K562 (cell line): ENCODE measurements around the gene MYBPHL. TPM values are rescaled to one million over a fixed set of nuclear protein-coding genes. Genes with fewer than 3 reads are reported as not detected.

ENCODE experiments used
- ASH1L ChIP-seq: fragments of 450-650 bp; IDR thresholded peaks from 2 replicates; pipeline ENCODE4 v1.6.1; 2018; ENCODE audit warnings: borderline replicate concordance, mild to moderate bottlenecking, low read depth; ENCODE audit not compliant: partially characterized antibody
- CBX3 ChIP-seq, 2 experiments: IDR thresholded peaks; 1 replicate in 1 of 2; 2 replicates in 1 of 2; pipeline ENCODE4 v1.6.1; 2012; ENCODE audit warnings: inconsistent platforms in 2 of 2, low read length in 2 of 2, borderline replicate concordance in 1 of 2, control low read depth in 1 of 2
- CHD4 ChIP-seq: fragments of 200-600 bp; sonication (generic); IDR thresholded peaks from 3 replicates; pipeline ENCODE4 v1.6.1; 2012; ENCODE audit warnings: low read depth, mild to moderate bottlenecking, mixed read lengths, low read length, inconsistent platforms; ENCODE audit not compliant: insufficient read depth, insufficient replicate concordance, poor library complexity, severe bottlenecking
- DACH1 ChIP-seq: fragments of 450-650 bp; IDR thresholded peaks from 2 replicates; pipeline ENCODE4 v1.6.1; 2018; ENCODE audit not compliant: partially characterized antibody
- EZH2 ChIP-seq: IDR thresholded peaks from 2 replicates; pipeline ENCODE4 v1.6.1; 2012; ENCODE audit warnings: low read depth, mild to moderate bottlenecking, inconsistent platforms, low read length, borderline replicate concordance
- HDAC3 ChIP-seq: fragments of 450-650 bp; IDR thresholded peaks from 2 replicates; pipeline ENCODE4 v1.6.1; 2018; ENCODE audit warnings: borderline replicate concordance, mild to moderate bottlenecking, moderate library complexity; ENCODE audit not compliant: partially characterized antibody
- MAZ ChIP-seq, 2 experiments: fragments of 450-650 bp in 1 of 2; sonication (generic) in 1 of 2; formaldehyde crosslinking; IDR thresholded peaks in 1 of 2; conservative IDR thresholded peaks in 1 of 2; 2 replicates each; pipeline versions ENCODE4 v1.4.0 to v1.5.0; 2020; ENCODE audit warnings: mild to moderate bottlenecking in 1 of 2, missing genetic modification reagents in 1 of 2
- MYNN ChIP-seq, 2 experiments: sonication (generic); formaldehyde crosslinking in 1 of 2; IDR thresholded peaks; 2 replicates each; pipeline versions ENCODE4 v1.5.0 to v1.6.1; 2016 to 2020; ENCODE audit warnings: antibody characterized with exemption in 1 of 2, missing genetic modification reagents in 1 of 2
- NR2C2 ChIP-seq, 2 experiments: fragments of 200-800 bp in 1 of 2; sonication (Bioruptor generic) in 1 of 2; sonication (generic) in 1 of 2; formaldehyde crosslinking in 1 of 2; IDR thresholded peaks; 2 replicates each; pipeline versions ENCODE4 v1.6.1 to v1.8.0; 2016 to 2022; ENCODE audit warnings: mild to moderate bottlenecking in 1 of 2, missing compliant biosample characterization in 1 of 2, missing genetic modification characterization in 1 of 2, missing genetic modification reagents in 1 of 2
- PCBP1 ChIP-seq: fragments of 200-400 bp; formaldehyde crosslinking; IDR thresholded peaks from 2 replicates; pipeline ENCODE4 v1.6.1; 2018; ENCODE audit warnings: mild to moderate bottlenecking, low read depth, low read length; ENCODE audit not compliant: poor library complexity, severe bottlenecking
- RAD51 ChIP-seq: fragments of 450-650 bp; IDR thresholded peaks from 2 replicates; pipeline ENCODE4 v1.7.1; 2016; ENCODE audit warnings: low read depth, mild to moderate bottlenecking, borderline replicate concordance
- RBM39 ChIP-seq: fragments of 200-400 bp; formaldehyde crosslinking; optimal IDR thresholded peaks from 2 replicates; pipeline ENCODE3; 2018; ENCODE audit warnings: low read depth, low read length
- SMAD4 ChIP-seq: fragments of 250-450 bp; sonication (Bioruptor Pico); conservative IDR thresholded peaks from 2 replicates; pipeline ENCODE4 v1.8.0; 2021; ENCODE audit warnings: inconsistent platforms, mild to moderate bottlenecking, moderate library complexity
- STAG1 ChIP-seq: sonication (generic); formaldehyde crosslinking; IDR thresholded peaks from 2 replicates; pipeline ENCODE4 v1.5.0; 2020; ENCODE audit warnings: missing genetic modification reagents, borderline replicate concordance
- TCF7L2 ChIP-seq: fragments of 150-350 bp; IDR thresholded peaks from 2 replicates; pipeline ENCODE4 v1.6.1; 2016; ENCODE audit warnings: low read depth, mild to moderate bottlenecking, low read length, moderate library complexity
- ZEB2 ChIP-seq: fragments of 450-650 bp; IDR thresholded peaks from 2 replicates; pipeline ENCODE4 v1.6.1; 2016
- ZKSCAN1 ChIP-seq: fragments of 150-350 bp; IDR thresholded peaks from 2 replicates; pipeline ENCODE4 v1.6.1; 2016; ENCODE audit warnings: low read depth, low read length
- polyA plus RNA-seq, 8 experiments: library from polyadenylated mRNA; depleted of rRNA in 4 of 8; stranded (reverse) in 5 of 8; unstranded in 3 of 8; fragments of >200 nt; fragmentation: Nextera tagmentation in 2 of 8; fragmentation: Illumina TruSeq in 1 of 8; extraction: Ambion mirVana in 2 of 8; extraction: Trizol in 1 of 8; gene quantifications; 2 replicates each; pipeline versions ENCODE4 v1.2.1 to v1.2.3, GENCODE V29; 2011 to 2014; ENCODE audit warnings: inconsistent platforms in 1 of 8, missing spikeins in 1 of 8
- total RNA-seq, 7 experiments: library from RNA; depleted of rRNA in 6 of 7; stranded (reverse); fragments of >200 nt in 6 of 7; fragmentation: Illumina TruSeq in 2 of 7; extraction: Trizol in 2 of 7; gene quantifications; 2 replicates each; pipeline versions ENCODE4 v1.2.1 to v1.2.3, GENCODE V29; 2011 to 2021; ENCODE audit warnings: low replicate concordance in 1 of 7
- TF ChIP-seq, protein P1 (sequence below): fragments of 250-450 bp; sonication (Bioruptor Pico); IDR thresholded peaks from 2 replicates; pipeline ENCODE4 v1.5.0; 2022; ENCODE audit warnings: mild to moderate bottlenecking
- TF ChIP-seq, protein P2 (sequence below), 2 experiments: fragments of 450-650 bp in 1 of 2; sonication (generic) in 1 of 2; formaldehyde crosslinking; conservative IDR thresholded peaks; 2 replicates each; pipeline versions ENCODE4 v1.4.0 to v1.8.1; 2020 to 2022; ENCODE audit warnings: mild to moderate bottlenecking in 1 of 2, missing genetic modification reagents in 1 of 2
- TF ChIP-seq, protein P3 (sequence below): sonication (generic); formaldehyde crosslinking; IDR thresholded peaks from 2 replicates; pipeline ENCODE4 v1.8.0; 2022; ENCODE audit warnings: missing genetic modification reagents, mild to moderate bottlenecking, borderline replicate concordance

Gene MYBPHL
- total and polyA plus RNA-seq, 9 of the 15 experiments (the other 6 are each of a cell fraction or from before 2014, with no cell fraction given), result 0.20 to 1.9 (median 0.33) TPM

- TF ChIP-seq RBM39 (no peak), SMAD4 (CRISPR knock-in tag) (peak; percentile 74), NR2C2 (CRISPR knock-in tag; IDR thresholded peaks at IDR 0.05) (peak; percentile 89), NR2C2 (tag; IDR thresholded peaks at IDR 0.05) (no peak), PCBP1 (peak; percentile 11), ASH1L (no peak), DACH1 (peak; percentile 72), EZH2 (no peak), RAD51 (no peak; the same call in 1 of the 2 replicates), ZEB2 (0 out of 2 replicates have a peak, but pooled peaks have one; percentile 36), HDAC3 (no peak), MAZ (CRISPR knock-in tag; conservative IDR thresholded peaks at IDR 0.05 in 1 of 2, IDR thresholded peaks at IDR 0.05 in 1 of 2) (peak in 1 of 2 experiments; percentile 91; a peak in 2 of 4 replicates), CBX3 (IDR thresholded peaks at IDR 0.05; ENCODE audit: borderline replicate concordance in 1 of 2, low read length in 2 of 2) (peak in 1 of 2 experiments; percentile 84; a peak in 2 of 3 replicates), ZKSCAN1 (peak; percentile 68), TCF7L2 (peak; percentile 24; the same call in 1 of the 2 replicates), MYNN (IDR thresholded peaks at IDR 0.05) (peak; percentile 90), MYNN (CRISPR knock-in tag; IDR thresholded peaks at IDR 0.05) (no peak), CHD4 (no peak), STAG1 (CRISPR knock-in tag) (peak; percentile 98)
- TF ChIP-seq, protein P1, sequence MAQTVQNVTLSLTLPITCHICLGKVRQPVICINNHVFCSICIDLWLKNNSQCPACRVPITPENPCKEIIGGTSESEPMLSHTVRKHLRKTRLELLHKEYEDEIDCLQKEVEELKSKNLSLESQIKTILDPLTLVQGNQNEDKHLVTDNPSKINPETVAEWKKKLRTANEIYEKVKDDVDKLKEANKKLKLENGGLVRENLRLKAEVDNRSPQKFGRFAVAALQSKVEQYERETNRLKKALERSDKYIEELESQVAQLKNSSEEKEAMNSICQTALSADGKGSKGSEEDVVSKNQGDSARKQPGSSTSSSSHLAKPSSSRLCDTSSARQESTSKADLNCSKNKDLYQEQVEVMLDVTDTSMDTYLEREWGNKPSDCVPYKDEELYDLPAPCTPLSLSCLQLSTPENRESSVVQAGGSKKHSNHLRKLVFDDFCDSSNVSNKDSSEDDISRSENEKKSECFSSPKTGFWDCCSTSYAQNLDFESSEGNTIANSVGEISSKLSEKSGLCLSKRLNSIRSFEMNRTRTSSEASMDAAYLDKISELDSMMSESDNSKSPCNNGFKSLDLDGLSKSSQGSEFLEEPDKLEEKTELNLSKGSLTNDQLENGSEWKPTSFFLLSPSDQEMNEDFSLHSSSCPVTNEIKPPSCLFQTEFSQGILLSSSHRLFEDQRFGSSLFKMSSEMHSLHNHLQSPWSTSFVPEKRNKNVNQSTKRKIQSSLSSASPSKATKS, result no peak
- TF ChIP-seq, protein P2, sequence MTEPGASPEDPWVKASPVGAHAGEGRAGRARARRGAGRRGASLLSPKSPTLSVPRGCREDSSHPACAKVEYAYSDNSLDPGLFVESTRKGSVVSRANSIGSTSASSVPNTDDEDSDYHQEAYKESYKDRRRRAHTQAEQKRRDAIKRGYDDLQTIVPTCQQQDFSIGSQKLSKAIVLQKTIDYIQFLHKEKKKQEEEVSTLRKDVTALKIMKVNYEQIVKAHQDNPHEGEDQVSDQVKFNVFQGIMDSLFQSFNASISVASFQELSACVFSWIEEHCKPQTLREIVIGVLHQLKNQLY (CRISPR knock-in tag; conservative IDR thresholded peaks at IDR 0.05), result 0 out of 4 replicates have a peak, but pooled peaks of 1 of the 2 experiments have one; percentile 64
- TF ChIP-seq, protein P3, sequence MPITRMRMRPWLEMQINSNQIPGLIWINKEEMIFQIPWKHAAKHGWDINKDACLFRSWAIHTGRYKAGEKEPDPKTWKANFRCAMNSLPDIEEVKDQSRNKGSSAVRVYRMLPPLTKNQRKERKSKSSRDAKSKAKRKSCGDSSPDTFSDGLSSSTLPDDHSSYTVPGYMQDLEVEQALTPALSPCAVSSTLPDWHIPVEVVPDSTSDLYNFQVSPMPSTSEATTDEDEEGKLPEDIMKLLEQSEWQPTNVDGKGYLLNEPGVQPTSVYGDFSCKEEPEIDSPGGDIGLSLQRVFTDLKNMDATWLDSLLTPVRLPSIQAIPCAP (CRISPR knock-in tag), result peak; percentile 33; the same call in 1 of the 2 replicates
Observed at GRCh38 chr1:109263597-109264378, 43.0 kb downstream of the MYBPHL start (continued).
